NCI-H2196 treated with DMSO at 0.1 percent for 48 hours (cell line): Measurements from ENCODE around the gene LYPD6B.

Experiments
- DNase-seq: peaks from one replicate; lab custom pipeline; 2025; ENCODE audit not compliant: unreplicated experiment; lab: John Stamatoyannopoulos, UW

LYPD6B gene

GRCh38 chr2:149104221-149104620 lies 65.7 kb downstream of the LYPD6B start:
- DNase-seq, result no peak

- DNase-seq, result no peak
These were observed 73.6 kb downstream of the LYPD6B start for GRCh38 chr2:149112068-149112467.

- no peak for DNase-seq
These were observed 74.2 kb downstream of the LYPD6B start for GRCh38 chr2:149112713-149113112.

- DNase-seq, result no peak
These were observed 77.3 kb downstream of the LYPD6B start for GRCh38 chr2:149115781-149116180.

- no peak for DNase-seq
These were observed 80.9 kb downstream of the LYPD6B start for GRCh38 chr2:149119368-149119767.

- no peak for DNase-seq
These were observed 84.0 kb downstream of the LYPD6B start for GRCh38 chr2:149122516-149122915.

- no peak for DNase-seq
These were observed 86.7 kb downstream of the LYPD6B start for GRCh38 chr2:149125031-149125725.

GRCh38 chr2:149129433-149129832 lies 90.9 kb downstream of the LYPD6B start:
- DNase-seq, result no peak

- no peak for DNase-seq
These were observed 93.8 kb downstream of the LYPD6B start for GRCh38 chr2:149132339-149132738.

- DNase-seq, result no peak
These were observed 94.4 kb downstream of the LYPD6B start for GRCh38 chr2:149132901-149133300.

GRCh38 chr2:149134335-149134923 lies 95.9 kb downstream of the LYPD6B start:
- no peak for DNase-seq

GRCh38 chr2:149136111-149136510 lies 97.6 kb downstream of the LYPD6B start:
- DNase-seq, result no peak

- no peak for DNase-seq
These were observed 102.5 kb downstream of the LYPD6B start for GRCh38 chr2:149141046-149141445.

- DNase-seq, result no peak
These were observed 105.2 kb downstream of the LYPD6B start for GRCh38 chr2:149143734-149144133.

GRCh38 chr2:149145314-149146295 lies 107.1 kb downstream of the LYPD6B start:
- DNase-seq, result no peak

- DNase-seq, result no peak
These were observed 108.4 kb downstream of the LYPD6B start for GRCh38 chr2:149146876-149147275.

GRCh38 chr2:149148194-149149006 lies 109.9 kb downstream of the LYPD6B start:
- no peak for DNase-seq

GRCh38 chr2:149149007-149149297 lies 110.5 kb downstream of the LYPD6B start:
- no peak for DNase-seq

- no peak for DNase-seq
These were observed 114.0 kb downstream of the LYPD6B start for GRCh38 chr2:149152469-149152953.

GRCh38 chr2:149155196-149155969 lies 116.9 kb downstream of the LYPD6B start:
- no peak for DNase-seq
